HG03045 (cell line): ENCODE measurements around the gene LRRC7.
A peak's percentile ranks its signal among the peaks of the same experiment; 100 is the strongest.
"Not testable (repeated sequence)": the region's sequence is repeated elsewhere in the genome, so short reads cannot be mapped to it uniquely, and the experiment has no call there.

Experiments used
- ATAC-seq: cut with Tn5 transposase; IDR thresholded peaks from one replicate; pipeline ENCODE4 v1.9.1; 2021; ENCODE audit warnings: mild to moderate bottlenecking, moderate library complexity; ENCODE audit not compliant: unreplicated experiment

LRRC7 gene

DNA sequence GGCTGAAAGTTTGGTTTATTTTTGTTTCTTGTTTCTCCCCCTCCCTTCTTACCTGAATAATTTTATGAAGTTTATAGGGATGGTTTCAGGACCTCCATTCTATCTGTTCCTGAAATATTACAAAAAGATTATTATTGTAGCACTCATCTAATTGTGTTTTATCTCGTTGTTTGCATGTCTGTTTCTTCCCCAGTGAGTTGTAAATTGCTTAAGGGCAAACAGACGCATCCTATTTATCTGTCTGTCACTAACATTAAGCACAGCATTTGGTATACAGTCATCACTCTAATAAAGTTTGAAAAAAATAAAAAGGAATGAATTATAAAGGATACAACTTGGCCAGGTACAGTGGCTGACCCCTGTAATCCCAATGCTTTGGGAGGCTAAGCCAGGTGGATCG lies 123.5 kb downstream of the LRRC7 start:
- ATAC-seq, result no peak

DNA sequence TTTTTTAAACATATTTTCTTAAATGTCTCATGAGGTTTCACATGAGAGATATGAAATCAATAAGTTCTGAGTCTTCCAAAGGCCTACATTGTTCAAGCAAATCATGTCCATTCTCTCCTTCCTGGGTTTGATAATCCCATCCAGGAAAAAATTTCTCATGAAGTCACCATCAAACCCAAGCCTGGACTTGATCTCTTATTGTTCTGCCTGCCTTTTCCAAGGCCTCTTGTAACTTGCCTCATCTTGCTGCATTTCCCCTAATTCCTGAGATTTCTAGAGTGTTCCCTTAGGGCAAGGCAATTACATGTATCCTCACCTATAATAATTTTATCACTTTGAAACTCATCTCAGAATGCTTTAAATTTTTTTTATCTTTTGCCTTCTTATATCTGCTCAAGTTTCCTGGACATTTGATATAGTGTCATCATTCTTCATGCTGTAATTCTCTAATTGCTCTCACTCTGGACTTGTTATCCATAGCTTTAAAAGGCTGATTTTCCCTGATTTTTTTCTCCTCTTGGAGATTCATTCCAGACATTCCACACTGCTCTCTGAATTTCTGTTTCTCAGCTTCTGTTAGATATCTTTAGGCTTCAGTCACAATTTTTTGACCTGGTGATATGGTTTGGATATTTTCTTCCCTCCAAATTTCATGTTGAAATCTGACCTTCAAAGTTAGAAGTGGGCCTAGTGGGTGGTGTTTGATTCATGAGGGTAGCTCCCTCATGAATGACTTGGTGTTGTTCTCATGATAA lies 126.4 kb downstream of the LRRC7 start:
- ATAC-seq, result no peak

DNA sequence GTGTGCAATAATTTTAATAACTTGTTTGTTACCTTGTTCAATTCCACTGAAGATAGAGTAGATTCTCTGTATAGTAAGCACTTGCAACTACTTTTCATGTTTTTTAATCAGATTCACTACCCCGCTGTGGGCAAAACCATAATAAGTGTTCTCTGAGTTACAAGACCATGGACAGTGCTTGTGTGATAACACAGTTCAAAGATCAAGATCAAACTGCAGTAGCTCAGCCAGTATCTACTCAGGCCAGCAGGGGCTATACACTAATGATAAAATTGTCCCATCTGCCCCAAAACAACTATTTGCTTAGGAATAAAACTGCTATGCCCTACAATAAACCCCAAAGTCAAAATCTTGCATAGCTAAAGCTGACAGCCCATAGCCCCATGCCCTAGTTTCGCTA lies 129.6 kb downstream of the LRRC7 start:
- no peak for ATAC-seq

DNA sequence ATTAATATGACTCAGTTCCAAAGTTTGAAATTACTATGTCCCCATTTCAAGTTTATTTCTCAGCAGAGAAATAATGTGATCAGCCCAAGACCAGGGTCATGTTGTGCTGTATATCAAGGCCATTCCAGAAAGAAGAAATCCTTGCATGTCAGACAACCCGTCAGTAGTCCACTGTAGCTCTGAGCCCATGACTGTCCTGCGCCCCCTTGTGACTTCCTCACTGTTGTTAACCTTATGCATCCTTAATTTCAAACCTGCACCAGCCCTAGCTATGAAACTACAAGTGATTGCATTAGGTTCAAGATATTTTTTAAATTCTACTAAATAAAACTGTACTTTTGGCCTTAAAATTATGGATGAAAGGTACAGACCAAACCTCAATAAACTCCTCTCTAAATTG lies 133.0 kb downstream of the LRRC7 start:
- ATAC-seq, result no peak

DNA sequence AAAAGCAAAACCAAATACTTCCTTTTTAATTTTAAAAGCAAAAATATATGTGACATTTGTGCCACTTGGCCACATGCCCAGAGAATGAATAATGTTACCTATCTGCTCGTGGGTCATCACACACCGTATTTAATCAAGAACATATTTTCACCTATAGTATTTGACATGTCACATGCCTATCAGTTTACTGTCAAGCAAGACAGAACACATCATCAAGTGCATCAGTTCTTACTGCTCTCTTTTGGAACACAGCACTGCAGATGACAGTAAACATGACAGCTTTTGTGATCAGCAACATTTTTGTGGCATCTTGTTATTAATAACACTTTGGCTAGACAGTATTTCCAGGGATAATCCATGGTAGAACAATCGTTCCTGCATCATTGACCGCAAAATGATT lies 134.4 kb downstream of the LRRC7 start:
- no peak for ATAC-seq

DNA sequence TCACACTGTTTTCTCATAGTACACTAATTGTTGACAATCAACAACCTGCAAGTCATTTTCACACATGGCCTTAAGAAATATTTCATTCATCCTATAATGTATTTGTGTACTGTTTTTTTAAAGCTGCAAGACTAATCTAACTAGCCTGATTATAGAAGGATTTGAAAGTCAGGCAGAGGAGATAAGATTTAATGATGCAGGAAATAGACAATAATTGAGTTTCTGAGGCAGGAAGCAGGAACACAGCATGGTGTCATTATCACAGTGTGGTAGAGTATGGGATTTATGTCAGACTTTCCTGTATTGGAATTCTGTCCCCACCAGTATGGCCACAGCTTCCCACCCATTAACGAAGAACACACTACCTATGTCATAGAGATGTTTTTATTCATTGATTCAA lies 138.8 kb downstream of the LRRC7 start:
- no peak for ATAC-seq

DNA sequence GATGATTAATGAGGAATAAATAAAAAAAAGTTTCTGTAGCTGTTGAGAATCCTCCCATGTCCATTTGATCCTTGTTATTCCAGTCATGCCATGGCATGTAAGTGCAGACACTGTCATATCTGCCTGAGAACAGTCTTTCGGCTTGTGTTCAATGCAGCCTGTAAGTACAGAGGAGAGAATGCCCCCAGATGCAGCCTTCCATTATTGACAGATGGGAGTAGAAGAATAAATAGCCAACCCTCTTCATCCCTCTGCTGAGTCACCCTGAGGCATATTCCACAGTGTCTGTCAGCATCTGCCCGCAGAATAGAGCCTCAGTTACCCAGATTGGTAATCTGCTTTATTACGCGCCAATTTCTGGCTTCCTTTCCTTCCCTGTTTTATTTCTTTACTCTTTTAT lies 139.4 kb downstream of the LRRC7 start:
- no peak for ATAC-seq

DNA sequence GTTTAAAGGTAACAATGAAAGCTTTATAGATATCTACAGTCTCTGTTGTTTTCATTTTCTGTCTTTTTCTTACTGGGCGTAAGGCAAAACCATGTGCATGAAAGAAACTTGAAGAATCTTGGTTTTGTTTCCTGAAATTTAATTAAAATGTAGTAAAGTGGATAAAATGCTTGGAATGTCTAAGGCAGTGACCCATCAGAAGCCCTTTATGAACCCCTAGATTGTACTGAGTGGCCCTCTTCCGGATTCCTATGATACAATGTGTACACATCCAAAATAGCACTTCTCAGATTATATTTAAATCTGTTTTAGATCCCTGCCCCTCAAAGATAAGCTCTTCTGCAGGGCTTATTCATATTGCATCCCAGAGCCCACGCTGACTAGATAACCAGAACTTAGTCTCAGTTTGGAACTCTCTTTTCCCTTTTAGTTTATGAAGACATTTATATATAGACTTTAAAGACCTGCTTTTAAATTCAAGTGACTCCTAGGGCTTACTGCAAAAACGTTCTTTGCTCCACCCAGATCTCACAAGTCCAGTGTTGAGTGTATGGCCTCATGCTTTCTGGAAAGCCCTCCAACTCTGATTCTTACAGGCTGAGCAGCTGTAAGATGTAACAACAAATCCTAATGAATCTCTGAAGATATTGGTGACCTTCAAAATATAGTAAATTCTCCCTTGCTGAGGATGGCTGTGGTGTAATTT lies 142.9 kb downstream of the LRRC7 start:
- no peak for ATAC-seq

DNA sequence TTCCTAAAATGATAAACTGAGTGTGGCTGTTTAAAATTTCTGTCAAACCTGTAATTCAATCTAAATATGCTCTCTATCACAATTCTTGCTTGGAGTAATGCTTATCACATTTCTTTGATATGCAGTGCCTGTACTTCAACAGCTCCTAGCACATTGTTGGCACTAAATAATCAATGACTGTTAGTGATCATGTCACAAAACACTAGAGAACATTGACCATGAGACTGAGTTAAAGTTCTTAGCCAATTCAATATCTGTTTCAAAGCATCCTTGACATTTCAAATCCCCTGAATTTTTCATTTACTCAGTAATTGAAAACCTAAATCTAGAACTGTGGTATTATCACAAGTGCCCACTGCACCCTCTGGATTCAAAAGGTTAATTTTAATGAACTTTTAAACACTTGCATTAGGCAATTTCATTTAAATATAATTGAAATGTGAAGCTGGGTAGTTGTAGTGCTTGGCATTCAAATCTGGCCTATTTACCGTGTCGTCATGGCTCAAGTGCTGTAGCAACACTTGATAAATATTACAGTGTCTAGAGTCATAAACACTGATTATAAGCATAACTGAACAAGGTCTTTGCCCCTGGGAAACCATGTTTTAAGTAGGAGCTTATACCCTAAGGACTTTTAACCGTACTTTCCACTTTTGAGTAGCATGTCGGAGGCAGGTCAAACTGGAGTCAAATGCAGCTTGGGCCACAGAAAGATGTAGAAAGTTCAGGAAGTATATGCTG lies 143.6 kb downstream of the LRRC7 start:
- ATAC-seq, result no peak

DNA sequence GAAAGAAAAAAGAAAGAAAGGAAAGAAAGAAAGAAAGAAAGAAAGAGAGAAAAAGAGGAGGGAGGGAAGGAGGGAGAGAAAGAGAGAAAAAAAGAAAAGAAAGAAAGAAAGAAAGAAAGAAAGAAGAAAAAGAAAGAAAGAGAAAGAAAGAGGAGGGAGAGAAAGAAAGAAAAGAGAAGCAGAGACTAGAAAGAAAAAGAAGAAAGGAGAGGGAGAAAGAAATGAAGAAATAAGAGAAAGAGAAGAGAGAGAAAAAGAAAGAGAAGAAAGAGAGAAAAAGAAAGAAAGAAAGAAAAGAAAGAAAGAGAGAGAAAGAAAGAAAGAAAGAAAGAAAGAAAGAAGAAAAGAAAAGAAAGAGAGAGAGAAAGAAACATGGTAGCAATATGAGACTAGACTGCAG lies 150.1 kb downstream of the LRRC7 start:
- not testable (repeated sequence) for ATAC-seq

DNA sequence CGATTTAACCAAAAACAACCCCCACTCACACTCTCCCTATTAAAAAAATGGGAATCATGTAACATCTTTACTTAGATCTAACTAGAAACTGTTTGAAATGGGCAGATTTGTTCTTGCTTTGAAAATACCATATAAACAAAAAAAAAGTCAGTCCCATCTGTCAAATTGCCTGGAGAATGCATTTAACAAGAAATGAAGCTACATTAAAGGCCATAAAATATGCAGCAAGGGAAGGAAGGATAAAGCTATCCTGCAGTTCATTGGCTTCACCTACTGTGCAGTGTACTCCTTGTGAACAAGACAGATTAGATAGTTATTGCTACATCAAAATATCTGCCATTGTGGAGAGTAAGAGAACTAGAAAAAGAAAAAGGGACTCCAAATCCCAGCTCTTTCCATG lies 160.5 kb downstream of the LRRC7 start:
- ATAC-seq, result no peak

DNA sequence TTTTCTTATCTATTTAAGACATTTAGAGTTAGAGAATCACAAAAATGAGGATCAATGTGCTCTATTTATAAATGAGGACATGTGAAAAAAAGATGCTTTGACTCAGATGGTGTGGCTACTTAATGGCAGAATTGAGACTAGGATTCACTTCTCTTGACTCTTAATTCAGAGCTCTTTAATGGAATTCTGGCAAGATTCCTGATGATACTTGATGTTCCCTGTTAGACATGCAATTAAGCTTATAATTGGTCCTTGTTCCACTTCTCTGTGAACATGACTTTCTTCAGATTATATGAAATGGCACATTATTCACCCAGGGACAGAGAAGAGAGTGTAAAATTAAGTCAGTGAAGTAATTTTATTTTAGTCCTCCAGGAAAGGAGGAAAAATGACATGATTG lies 165.3 kb downstream of the LRRC7 start:
- ATAC-seq, result no peak

DNA sequence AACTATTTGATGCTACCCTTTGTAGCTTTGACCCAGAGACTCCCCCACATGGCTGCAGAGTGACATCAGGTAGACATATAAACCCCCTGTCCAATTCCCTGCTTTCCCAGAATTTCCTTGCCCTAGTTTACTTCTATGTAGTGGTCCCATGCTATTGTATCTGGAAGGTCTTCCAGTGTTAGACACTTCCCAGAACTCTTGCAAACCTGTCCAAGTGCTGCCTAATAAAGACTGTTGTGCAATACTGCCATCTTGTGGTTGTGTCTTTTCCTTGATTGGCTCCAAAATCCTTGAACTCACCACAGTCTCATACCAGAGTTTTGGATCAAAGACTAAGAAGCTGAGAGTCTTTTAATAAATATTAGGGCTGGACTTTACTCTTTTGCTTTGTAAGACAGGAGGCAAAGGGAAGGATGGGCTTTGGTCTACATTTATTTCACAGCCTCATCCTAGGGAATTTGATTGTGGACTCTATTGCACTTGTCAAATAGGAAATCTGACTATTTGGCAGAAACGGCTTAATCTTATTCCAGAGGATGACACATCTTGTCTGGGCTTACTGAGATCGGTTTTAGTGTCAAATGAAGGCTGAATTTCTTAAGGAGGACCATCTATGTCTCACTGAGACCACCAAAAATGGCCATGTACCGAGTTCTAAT lies 169.9 kb downstream of the LRRC7 start:
- peak; percentile 73 for ATAC-seq

DNA sequence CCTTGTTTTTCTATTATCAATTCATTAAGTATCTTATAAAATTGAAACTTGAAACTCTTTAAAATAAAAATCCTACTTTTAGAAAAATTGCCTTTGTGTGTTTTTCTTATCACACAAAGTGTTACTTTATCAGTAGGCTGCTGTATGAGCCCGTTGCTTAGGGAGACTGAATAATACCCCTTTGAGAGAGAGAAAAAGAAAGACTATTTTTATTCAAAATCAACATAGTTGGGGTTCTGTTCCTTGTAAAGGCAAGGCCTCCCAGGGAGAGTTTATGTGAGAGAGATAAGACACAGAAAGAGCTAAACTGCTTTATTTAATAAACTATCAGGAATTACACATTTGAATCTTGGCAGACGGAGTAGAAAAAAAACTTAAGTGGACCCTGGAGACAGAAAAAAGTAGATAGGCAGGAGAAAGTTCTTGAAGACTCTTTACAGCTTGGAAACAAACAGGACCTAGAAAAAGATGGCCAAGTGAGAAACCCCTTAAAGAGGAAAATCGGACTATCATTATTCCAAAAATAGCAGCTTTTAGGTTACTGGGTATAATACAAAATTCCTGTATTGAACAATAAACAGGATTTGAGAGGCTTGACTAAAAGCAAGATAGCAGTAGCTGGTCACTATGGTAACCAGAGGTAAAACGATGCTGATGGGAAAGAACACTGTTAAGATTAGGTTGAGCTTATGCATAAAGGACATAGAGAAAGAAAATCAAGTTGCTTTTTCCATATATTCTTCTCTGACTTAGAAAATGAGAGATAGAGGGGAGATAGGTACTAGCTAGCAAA lies 170.9 kb downstream of the LRRC7 start:
- no peak for ATAC-seq

DNA sequence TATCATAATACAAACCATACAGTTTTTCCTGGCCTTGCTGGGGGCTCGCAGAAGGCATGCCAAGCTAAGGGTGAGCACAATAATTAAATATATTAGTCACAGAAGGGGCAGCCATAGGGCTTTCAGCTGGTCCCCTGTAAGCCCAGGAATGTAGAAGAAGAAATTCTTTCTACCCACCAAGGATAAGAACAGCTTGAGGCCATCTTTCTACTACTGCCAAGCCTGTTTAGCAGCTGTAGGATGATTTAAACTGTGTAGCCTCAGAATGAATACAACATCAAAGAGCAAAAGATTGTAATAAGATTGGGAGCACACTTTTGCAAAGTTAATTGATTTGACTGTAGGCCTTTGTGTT lies 171.5 kb downstream of the LRRC7 start:
- ATAC-seq, result no peak

DNA sequence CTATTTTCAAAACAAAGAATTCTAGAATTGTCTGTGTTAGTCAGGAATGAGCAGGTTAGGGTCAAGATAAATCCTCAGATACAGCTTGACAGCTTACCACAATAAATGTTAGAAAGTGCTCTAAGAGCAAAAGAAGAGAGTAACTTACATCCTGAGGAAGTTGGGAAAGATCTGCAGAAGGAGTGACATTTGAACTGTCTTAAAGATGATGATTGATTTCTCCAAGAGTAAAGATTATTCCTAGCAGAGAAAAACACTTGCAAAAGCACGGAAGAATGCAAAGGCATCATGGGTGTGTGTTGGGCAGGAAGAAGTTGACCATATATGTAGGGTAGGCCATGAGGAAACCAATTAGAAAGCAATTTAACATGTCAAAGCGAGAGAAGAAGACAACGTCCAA lies 175.4 kb downstream of the LRRC7 start:
- no peak for ATAC-seq

DNA sequence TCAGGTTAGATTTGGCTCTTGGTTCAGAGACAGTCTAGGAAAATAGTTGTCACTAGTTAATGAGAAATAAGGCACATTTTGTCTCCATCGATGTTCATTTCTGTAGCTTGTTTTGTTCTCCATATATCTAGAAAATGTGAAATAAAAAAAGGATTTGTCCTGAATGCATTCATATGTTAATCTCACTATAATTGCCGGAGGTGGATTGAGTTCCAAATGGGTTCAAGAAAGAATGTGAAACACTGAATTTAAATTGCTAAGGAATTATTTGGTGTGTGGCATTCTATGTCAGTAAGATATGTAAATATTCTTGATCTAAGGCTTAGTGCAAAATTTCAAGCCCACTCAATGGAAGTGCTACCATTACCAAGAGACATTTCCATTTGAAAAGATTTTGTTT lies 176.7 kb downstream of the LRRC7 start:
- no peak for ATAC-seq

DNA sequence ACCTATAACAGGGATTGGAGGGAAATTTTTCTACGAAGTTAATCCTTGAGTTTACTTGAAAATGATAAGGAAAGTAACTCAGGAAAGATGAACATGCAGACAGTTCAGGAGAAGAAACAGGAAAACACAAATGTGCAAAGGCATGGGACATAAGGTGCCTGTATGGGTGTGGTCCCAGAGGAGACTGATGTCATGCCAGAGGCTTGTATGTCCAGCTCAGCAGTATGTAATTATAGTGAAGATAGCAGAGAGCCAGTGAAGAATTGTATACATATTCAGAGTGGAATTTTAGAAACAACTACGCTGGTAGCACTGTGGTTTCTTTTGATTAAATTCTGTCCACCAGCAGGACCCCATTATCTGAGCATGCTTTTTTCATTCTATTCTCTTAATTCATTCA lies 179.5 kb downstream of the LRRC7 start:
- no peak for ATAC-seq

DNA sequence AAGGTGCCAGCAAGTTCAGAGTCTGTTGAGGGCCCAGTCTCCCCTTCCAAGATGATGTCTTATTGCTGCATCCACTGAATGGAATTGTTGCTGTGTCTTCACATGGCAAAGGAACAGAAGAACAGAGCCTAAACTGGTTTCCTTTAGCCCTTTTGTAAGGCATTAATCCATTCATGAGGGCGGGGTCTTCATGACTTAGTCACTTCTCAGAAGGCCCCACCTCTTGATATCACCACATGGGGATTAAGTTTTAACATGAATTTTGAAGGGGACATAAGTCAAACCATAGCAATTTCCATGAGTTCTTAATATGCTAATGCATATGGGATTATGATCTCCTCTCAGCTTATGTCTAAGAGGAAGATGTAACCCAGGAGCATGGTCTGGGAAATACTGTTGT lies 182.9 kb downstream of the LRRC7 start:
- no peak for ATAC-seq

DNA sequence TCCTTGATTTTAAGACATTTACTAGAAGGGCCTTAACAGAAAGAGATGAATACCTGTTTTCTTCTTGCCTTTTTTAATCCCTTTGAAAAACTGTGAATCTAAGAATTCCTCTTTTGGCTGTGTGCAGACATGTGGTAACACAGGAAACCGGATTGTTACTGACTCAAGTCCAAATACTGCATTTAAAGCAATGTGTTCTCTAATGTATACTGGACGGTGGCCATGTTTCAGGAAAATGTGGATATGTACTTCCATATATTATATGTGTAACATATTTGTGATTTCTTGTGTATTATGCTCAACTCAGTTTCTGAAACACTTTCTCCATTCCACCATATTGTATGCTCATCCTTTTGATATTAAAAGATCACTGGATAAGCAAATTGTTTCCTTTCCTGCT lies 185.1 kb downstream of the LRRC7 start:
- no peak for ATAC-seq

DNA sequence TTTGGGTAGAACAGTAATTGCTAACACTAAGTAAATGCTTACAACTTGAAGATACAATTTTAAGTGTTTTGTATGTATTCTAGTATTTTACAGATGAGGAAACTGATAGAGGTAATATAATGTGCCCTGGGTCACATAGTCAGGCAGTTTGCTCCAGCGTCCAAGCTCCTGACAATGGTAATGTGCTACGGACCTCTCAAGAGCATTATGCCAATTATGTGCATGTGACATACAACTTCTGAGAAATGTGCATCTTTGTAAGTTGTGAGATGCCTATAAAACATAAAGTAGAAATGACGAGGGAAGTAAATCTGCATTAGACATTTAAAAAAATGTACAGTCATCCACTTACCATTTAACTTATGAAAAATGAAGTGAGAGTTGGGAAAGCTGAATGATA lies 186.8 kb downstream of the LRRC7 start:
- ATAC-seq, result no peak
